Transverse colon (tissue), 4 donors: ENCODE results near the gene PNO1.

Experiments
- EP300 ChIP-seq: sonication (generic); formaldehyde crosslinking; IDR thresholded peaks from one replicate; pipeline ENCODE4 v1.6.1; 2017; ENCODE audit warnings: antibody characterized with exemption, low read depth
- POLR2A ChIP-seq: fragments of 450-650 bp; IDR thresholded peaks from one replicate; pipeline ENCODE4 v1.6.1; 2016; ENCODE audit warnings: antibody characterized with exemption, mild to moderate bottlenecking, moderate library complexity
- POLR2AphosphoS5 ChIP-seq, 3 donors: sonication (generic); formaldehyde crosslinking; IDR thresholded peaks; one replicate each; pipeline ENCODE4 v1.6.1; 2016; ENCODE audit warnings: antibody characterized with exemption in 3 of 3
- TF ChIP-seq, protein P1 (sequence below), 5 experiments: fragments of 200-600 bp in 3 of 5; fragments of 450-650 bp in 2 of 5; sonication (generic) in 3 of 5; IDR thresholded peaks; 1 replicate in 2 of 5; 2 replicates in 3 of 5; pipeline ENCODE4 v1.5.1; 2016 to 2017; ENCODE audit warnings: antibody characterized with exemption in 5 of 5, inconsistent platforms in 3 of 5, mild to moderate bottlenecking in 2 of 5, moderate library complexity in 1 of 5

DNA sequence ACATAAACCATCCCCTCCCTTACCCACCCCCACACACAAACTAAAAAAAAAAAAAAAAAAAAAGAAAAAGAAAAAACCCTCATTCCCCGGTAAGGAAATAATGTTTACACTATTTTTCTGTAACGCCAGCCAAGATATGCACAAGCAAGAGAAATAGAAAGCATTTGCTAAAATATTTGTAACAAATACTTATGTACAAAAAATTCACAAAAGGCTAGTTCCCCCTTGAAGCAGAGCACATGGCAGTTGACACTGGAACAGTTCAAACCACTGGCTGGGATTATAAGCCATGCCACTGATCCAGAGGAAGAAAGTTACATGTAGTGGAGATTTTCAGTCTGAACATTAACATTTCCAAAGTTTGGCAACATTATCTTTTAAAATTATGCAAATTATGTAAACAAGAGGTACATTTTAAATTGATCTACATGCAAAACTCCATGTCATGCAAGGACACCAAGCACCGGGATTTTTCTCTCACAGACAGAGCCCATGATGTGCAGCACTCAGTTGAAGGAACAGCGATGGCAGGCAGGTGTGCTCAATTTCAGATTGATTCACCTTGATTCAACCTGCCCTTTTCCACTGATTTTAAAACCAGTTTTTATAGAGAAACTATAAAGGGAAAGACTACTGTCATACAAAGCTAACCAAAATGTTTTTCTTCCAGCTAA lies 21.4 kb downstream of the PNO1 start:
- TF ChIP-seq, protein P1, sequence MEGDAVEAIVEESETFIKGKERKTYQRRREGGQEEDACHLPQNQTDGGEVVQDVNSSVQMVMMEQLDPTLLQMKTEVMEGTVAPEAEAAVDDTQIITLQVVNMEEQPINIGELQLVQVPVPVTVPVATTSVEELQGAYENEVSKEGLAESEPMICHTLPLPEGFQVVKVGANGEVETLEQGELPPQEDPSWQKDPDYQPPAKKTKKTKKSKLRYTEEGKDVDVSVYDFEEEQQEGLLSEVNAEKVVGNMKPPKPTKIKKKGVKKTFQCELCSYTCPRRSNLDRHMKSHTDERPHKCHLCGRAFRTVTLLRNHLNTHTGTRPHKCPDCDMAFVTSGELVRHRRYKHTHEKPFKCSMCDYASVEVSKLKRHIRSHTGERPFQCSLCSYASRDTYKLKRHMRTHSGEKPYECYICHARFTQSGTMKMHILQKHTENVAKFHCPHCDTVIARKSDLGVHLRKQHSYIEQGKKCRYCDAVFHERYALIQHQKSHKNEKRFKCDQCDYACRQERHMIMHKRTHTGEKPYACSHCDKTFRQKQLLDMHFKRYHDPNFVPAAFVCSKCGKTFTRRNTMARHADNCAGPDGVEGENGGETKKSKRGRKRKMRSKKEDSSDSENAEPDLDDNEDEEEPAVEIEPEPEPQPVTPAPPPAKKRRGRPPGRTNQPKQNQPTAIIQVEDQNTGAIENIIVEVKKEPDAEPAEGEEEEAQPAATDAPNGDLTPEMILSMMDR (IDR thresholded peaks at IDR 0.05): no peak
- TF ChIP-seq POLR2AphosphoS5 (IDR thresholded peaks at IDR 0.05): no peak
- no peak for TF ChIP-seq EP300
- TF ChIP-seq POLR2A: no peak
